Neural cell (in vitro differentiated cells): ENCODE results near the gene WDR93. TPM values are rescaled to one million over a fixed set of nuclear protein-coding genes. Genes with fewer than 3 reads are reported as not detected.

Experiments used
- H2AFZ ChIP-seq: fragments of 200-600, 300-800 bp; sonication (generic), shearing (Covaris generic); 2 replicates; pipeline ENCODE4 v1.6.0; 2014; ENCODE audit warnings: low read depth, mild to moderate bottlenecking, antibody characterized with exemption, low read length, moderate library complexity
- H3F3A ChIP-seq: fragments of 200-600 bp; shearing (Covaris generic); 2 replicates; pipeline ENCODE4 v1.6.1; 2016; ENCODE audit warnings: mild to moderate bottlenecking, moderate library complexity, mixed read lengths, antibody characterized with exemption, low read length; ENCODE audit not compliant: insufficient read depth, poor library complexity, severe bottlenecking
- H3K27ac ChIP-seq: fragments of 200-600, 300-800 bp; sonication (generic), shearing (Covaris generic); 2 replicates; pipeline ENCODE4 v1.5.1; 2014; ENCODE audit warnings: mild to moderate bottlenecking, low read length, moderate library complexity
- H3K27me3 ChIP-seq: fragments of 300-800, 200-600 bp; sonication (generic), shearing (Covaris generic); 2 replicates; pipeline ENCODE4 v1.6.0; 2014; ENCODE audit warnings: mild to moderate bottlenecking, low read depth, low read length, moderate library complexity; ENCODE audit not compliant: insufficient read depth
- H3K36me3 ChIP-seq: fragments of 300-800, 200-600 bp; sonication (generic), shearing (Covaris generic); 2 replicates; pipeline ENCODE4 v1.5.1; 2014; ENCODE audit warnings: mild to moderate bottlenecking, antibody characterized with exemption, low read length, moderate library complexity; ENCODE audit not compliant: insufficient read depth
- H3K4me2 ChIP-seq: fragments of 300-800, 200-600 bp; sonication (generic), shearing (Covaris generic); 2 replicates; pipeline ENCODE4 v1.6.0; 2014; ENCODE audit warnings: mild to moderate bottlenecking, low read length
- H3K4me3 ChIP-seq: fragments of 300-800, 200-600 bp; sonication (generic), shearing (Covaris generic); 2 replicates; pipeline ENCODE4 v1.5.1; 2014; ENCODE audit warnings: mild to moderate bottlenecking, low read length, moderate library complexity
- H3K79me2 ChIP-seq: fragments of 200-600 bp; shearing (Covaris generic); replicated peaks from 2 replicates; pipeline ENCODE4 v1.6.0; 2014; ENCODE audit warnings: mild to moderate bottlenecking, low read length, moderate library complexity; ENCODE audit not compliant: insufficient read depth
- H3K9ac ChIP-seq: fragments of 300-800, 200-600 bp; sonication (generic), shearing (Covaris generic); 2 replicates; pipeline ENCODE4 v1.6.1; 2016; ENCODE audit warnings: mild to moderate bottlenecking, low read length, mixed read lengths
- H3K9me2 ChIP-seq: fragments of 200-600 bp; shearing (Covaris generic); 2 replicates; pipeline ENCODE4 v1.6.1; 2016; ENCODE audit warnings: mild to moderate bottlenecking, low read length, mixed read lengths; ENCODE audit not compliant: insufficient read depth
- H3K9me3 ChIP-seq: fragments of 200-600, 300-800 bp; sonication (generic), shearing (Covaris generic); 2 replicates; pipeline ENCODE4 v1.6.1; 2016; ENCODE audit warnings: mild to moderate bottlenecking, mixed run types, low read length, moderate library complexity, mixed read lengths
- H4K20me1 ChIP-seq: fragments of 200-600 bp; shearing (Covaris generic); 2 replicates; pipeline ENCODE4 v1.6.1; 2016; ENCODE audit warnings: mild to moderate bottlenecking, mixed run types; ENCODE audit not compliant: insufficient read depth
- CTCF ChIP-seq: fragments of 450-650 bp; IDR thresholded peaks from 2 replicates; pipeline ENCODE4 v1.5.1; 2014; ENCODE audit warnings: antibody characterized with exemption, mild to moderate bottlenecking, moderate library complexity; ENCODE audit not compliant: poor library complexity, severe bottlenecking
- EP300 ChIP-seq: fragments of 450-650 bp; conservative IDR thresholded peaks from 2 replicates; pipeline ENCODE4 v1.6.1; 2014; ENCODE audit warnings: antibody characterized with exemption, mild to moderate bottlenecking, moderate library complexity; ENCODE audit not compliant: poor library complexity, severe bottlenecking
- EZH2 ChIP-seq: fragments of 200-600, 300-800 bp; shearing (Covaris generic), sonication (generic); IDR thresholded peaks from 2 replicates; pipeline ENCODE4 v1.6.1; 2014; ENCODE audit warnings: antibody characterized with exemption, low read length, borderline replicate concordance, mild to moderate bottlenecking; ENCODE audit not compliant: insufficient read depth, poor library complexity, severe bottlenecking
- MXI1 ChIP-seq: fragments of 450-650 bp; conservative IDR thresholded peaks from 2 replicates; pipeline ENCODE4 v1.6.1; 2014; ENCODE audit warnings: antibody characterized with exemption, mild to moderate bottlenecking; ENCODE audit not compliant: poor library complexity, severe bottlenecking
- POLR2AphosphoS5 ChIP-seq: IDR thresholded peaks from 2 replicates; pipeline ENCODE4 v1.6.1; 2012
- RAD21 ChIP-seq: fragments of 450-650 bp; conservative IDR thresholded peaks from 2 replicates; pipeline ENCODE4 v1.6.1; 2014; ENCODE audit warnings: antibody characterized with exemption, mild to moderate bottlenecking, moderate library complexity
- SMC3 ChIP-seq: fragments of 450-650 bp; conservative IDR thresholded peaks from 2 replicates; pipeline ENCODE4 v1.6.1; 2014; ENCODE audit warnings: antibody characterized with exemption, mild to moderate bottlenecking, moderate library complexity; ENCODE audit not compliant: poor library complexity
- TAF1 ChIP-seq: IDR thresholded peaks from 2 replicates; pipeline ENCODE4 v1.6.1; 2012; ENCODE audit warnings: low read depth
- polyA plus RNA-seq: library from polyadenylated mRNA; depleted of rRNA; stranded (reverse); fragments of >200 nt; gene quantifications from 2 replicates; pipeline ENCODE4 v1.2.3, GENCODE V29; 2014
- TF ChIP-seq, protein P1 (sequence below): IDR thresholded peaks from 2 replicates; pipeline ENCODE4 v1.6.1; 2012; ENCODE audit warnings: borderline replicate concordance

WDR93 gene
- polyA plus RNA-seq, 1 donor from 2014 or later: 0.41 TPM

DNA sequence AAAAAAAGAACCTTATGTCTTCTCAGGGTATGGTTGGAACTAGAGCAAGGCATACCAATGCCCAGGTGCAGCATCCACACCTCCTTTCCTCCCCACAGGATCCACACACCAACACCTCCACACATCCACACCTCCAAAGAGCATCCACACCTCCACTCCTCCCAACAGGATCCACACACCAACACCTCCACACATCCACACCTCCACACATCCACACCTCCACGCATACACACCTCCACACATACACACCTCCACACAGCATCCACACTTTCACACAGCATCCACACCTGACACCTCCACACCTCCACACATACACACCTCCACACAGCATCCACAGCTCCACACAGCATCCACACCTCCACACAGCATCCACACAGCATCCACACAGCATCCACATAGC, 55.2 kb downstream of the WDR93 start:
- no peaks in the 10 kb centered on the region for H3K79me2 ChIP-seq
- no peaks in the 10 kb centered on the region for H3K9me2 ChIP-seq
- H2AFZ ChIP-seq: no peak overlapping the region
- no peaks in the 10 kb centered on the region for H3F3A ChIP-seq
- H4K20me1 ChIP-seq: no peaks in the 10 kb centered on the region
- H3K4me2 ChIP-seq: no peak overlapping the region
- TF ChIP-seq RAD21 (no peak), TAF1 (no peak), EZH2 (no peak), POLR2AphosphoS5 (no peak), MXI1 (no peak), EP300 (no peak), SMC3 (no peak), CTCF (no peak)
- TF ChIP-seq, protein P1, sequence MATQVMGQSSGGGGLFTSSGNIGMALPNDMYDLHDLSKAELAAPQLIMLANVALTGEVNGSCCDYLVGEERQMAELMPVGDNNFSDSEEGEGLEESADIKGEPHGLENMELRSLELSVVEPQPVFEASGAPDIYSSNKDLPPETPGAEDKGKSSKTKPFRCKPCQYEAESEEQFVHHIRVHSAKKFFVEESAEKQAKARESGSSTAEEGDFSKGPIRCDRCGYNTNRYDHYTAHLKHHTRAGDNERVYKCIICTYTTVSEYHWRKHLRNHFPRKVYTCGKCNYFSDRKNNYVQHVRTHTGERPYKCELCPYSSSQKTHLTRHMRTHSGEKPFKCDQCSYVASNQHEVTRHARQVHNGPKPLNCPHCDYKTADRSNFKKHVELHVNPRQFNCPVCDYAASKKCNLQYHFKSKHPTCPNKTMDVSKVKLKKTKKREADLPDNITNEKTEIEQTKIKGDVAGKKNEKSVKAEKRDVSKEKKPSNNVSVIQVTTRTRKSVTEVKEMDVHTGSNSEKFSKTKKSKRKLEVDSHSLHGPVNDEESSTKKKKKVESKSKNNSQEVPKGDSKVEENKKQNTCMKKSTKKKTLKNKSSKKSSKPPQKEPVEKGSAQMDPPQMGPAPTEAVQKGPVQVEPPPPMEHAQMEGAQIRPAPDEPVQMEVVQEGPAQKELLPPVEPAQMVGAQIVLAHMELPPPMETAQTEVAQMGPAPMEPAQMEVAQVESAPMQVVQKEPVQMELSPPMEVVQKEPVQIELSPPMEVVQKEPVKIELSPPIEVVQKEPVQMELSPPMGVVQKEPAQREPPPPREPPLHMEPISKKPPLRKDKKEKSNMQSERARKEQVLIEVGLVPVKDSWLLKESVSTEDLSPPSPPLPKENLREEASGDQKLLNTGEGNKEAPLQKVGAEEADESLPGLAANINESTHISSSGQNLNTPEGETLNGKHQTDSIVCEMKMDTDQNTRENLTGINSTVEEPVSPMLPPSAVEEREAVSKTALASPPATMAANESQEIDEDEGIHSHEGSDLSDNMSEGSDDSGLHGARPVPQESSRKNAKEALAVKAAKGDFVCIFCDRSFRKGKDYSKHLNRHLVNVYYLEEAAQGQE: no peak
- H3K27ac ChIP-seq: no peak overlapping the region
- no peaks in the 10 kb centered on the region for H3K36me3 ChIP-seq
- peaks cover 42% of the 10 kb centered on the region for H3K27me3 ChIP-seq
- no peaks in the 10 kb centered on the region for H3K9me3 ChIP-seq
- H3K9ac ChIP-seq: no peak overlapping the region
- H3K4me3 ChIP-seq: no peak overlapping the region

DNA sequence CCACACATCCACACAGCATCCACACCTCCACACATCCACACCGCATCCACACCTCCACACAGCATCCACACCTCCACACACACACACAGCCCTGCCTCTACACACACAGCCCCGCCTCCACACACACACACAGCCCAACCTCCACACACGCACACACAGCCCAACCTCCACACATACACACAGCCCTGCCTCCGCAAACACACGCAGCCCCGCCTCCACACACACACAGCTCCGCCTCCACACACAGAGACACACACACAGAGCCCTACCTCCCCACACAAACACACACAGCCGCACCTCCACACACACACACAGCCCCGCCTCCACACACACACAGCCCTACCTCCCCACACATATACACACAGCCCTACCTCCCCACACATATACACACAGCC, 55.8 kb downstream of the WDR93 start:
- no peaks in the 10 kb centered on the region for H3K36me3 ChIP-seq
- no peaks in the 10 kb centered on the region for H4K20me1 ChIP-seq
- H3K9me2 ChIP-seq: no peaks in the 10 kb centered on the region
- peaks cover 42% of the 10 kb centered on the region for H3K27me3 ChIP-seq
- no peak for TF ChIP-seq RAD21
- TF ChIP-seq MXI1: no peak
- no peak for TF ChIP-seq TAF1
- TF ChIP-seq, protein P1: no peak
- TF ChIP-seq SMC3: no peak
- TF ChIP-seq EZH2: no peak
- TF ChIP-seq EP300: no peak
- no peak for TF ChIP-seq CTCF
- no peak for TF ChIP-seq POLR2AphosphoS5
- H3K4me2 ChIP-seq: no peak overlapping the region
- no peaks in the 10 kb centered on the region for H3K79me2 ChIP-seq
- no peak overlapping the region for H3K4me3 ChIP-seq
- H3K27ac ChIP-seq: no peak overlapping the region
- no peak overlapping the region for H2AFZ ChIP-seq
- no peak overlapping the region for H3K9ac ChIP-seq
- no peaks in the 10 kb centered on the region for H3K9me3 ChIP-seq
- H3F3A ChIP-seq: no peaks in the 10 kb centered on the region
